SK-N-MC (cell line): Measurements from ENCODE around the gene MYO1D.
"Not testable (repeated sequence)": the region's sequence is repeated elsewhere in the genome, so short reads cannot be mapped to it uniquely, and the experiment has no call there.

ENCODE experiments used
- DNase-seq: peaks from one replicate; pipeline ENCODE4 v3.0.0-alpha.2; 2011; ENCODE audit warnings: low read depth, low spot score
- H3K27ac ChIP-seq: fragments of 200-600 bp; sonication (generic); 2 replicates; pipeline ENCODE4 v1.5.1; 2016; ENCODE audit warnings: mixed run types
- H3K36me3 ChIP-seq: fragments of 200-600 bp; sonication (generic); 2 replicates; pipeline ENCODE4 v1.6.1; 2017; ENCODE audit warnings: antibody characterized with exemption, low read length, mixed read lengths; ENCODE audit not compliant: insufficient read depth
- H3K4me3 ChIP-seq: fragments of 200-600 bp; sonication (generic); 2 replicates; pipeline ENCODE4 v1.5.1; 2016
- H3K9ac ChIP-seq: fragments of 200-600 bp; sonication (generic); 2 replicates; pipeline ENCODE4 v1.8.0; 2017; ENCODE audit warnings: mixed run types, mixed read lengths; ENCODE audit not compliant: insufficient read length
- H3K9me3 ChIP-seq: fragments of 200-600 bp; sonication (generic); 2 replicates; pipeline ENCODE4 v1.6.1; 2017; ENCODE audit warnings: low read depth, mild to moderate bottlenecking, antibody characterized with exemption, low read length, moderate library complexity, mixed read lengths
- EZH2 ChIP-seq: fragments of 200-600 bp; sonication (generic); IDR thresholded peaks from one replicate; pipeline ENCODE4 v1.6.1; 2017; ENCODE audit warnings: antibody characterized with exemption
- FOXP2 ChIP-seq: optimal IDR thresholded peaks from 2 replicates; pipeline ENCODE3; 2011; ENCODE audit warnings: mild to moderate bottlenecking, moderate library complexity; ENCODE audit not compliant: insufficient read depth; ENCODE audit errors: extremely low read length, control extremely low read depth
- POLR2AphosphoS5 ChIP-seq: IDR thresholded peaks from 2 replicates; pipeline ENCODE4 v1.6.1; 2012; ENCODE audit warnings: mild to moderate bottlenecking, low read depth, low read length, borderline replicate concordance

The MYO1D gene

DNA sequence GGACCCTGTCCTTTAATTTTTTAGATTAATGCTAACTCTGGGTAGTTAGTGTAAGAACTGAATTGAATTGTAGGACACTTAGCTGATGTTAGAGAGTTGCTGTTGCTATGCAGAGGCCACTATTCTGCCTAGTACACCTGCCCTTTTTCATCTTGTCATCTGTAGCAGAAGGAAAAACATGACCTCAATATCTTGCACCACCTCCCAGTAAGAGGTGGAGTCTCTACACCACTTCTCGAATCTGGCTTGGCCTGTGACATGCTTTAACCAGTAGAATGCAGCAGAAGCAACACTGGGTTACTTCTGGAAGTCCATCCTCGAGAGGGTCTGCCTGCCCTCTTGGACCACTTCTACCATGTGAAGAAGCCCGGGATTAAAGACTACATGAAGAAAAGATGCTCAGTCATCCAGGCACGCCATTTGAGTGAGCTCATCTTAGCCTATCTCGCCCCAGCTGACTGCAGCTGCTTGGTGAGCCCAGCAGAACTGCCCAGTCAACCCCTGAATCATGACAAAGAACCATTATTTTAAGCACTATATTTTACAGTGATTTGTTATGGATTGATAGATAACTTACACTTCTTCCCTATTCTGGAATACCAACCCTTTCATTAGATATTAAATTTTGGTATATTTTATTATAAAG, 153.5 kb downstream of the MYO1D start:
- no peak overlapping the region for H3K4me3 ChIP-seq
- H3K9ac ChIP-seq = no peak overlapping the region
- no peaks in the 10 kb centered on the region for H3K9me3 ChIP-seq
- TF ChIP-seq POLR2AphosphoS5 = no peak
- no peak for TF ChIP-seq EZH2
- no peak for TF ChIP-seq FOXP2
- no peak overlapping the region for H3K27ac ChIP-seq
- no peak for DNase-seq
- no peaks in the 10 kb centered on the region for H3K36me3 ChIP-seq

DNA sequence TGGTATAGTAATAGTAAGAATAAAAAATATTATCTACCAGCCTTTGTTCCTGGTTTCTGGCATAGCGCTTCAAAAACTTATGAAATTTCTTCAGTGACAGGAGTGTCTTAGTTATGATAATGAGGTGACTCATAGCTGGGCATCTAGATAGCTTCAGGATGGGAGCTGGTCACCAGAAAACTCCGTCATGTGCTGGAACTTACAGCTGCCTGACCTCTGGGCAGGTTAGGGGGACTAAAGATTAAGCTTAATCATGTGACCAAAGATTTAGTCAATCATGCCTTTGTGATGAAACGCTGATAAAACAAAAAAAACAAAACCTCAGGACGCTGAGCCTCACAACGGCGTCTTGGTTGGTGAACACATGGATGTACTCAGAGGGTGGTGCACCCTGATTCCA, 154.2 kb downstream of the MYO1D start:
- TF ChIP-seq FOXP2 = no peak
- TF ChIP-seq POLR2AphosphoS5 = no peak
- TF ChIP-seq EZH2 = no peak
- no peak overlapping the region for H3K27ac ChIP-seq
- H3K9ac ChIP-seq = no peak overlapping the region
- no peak for DNase-seq
- H3K36me3 ChIP-seq = no peaks in the 10 kb centered on the region
- H3K4me3 ChIP-seq = no peak overlapping the region
- no peaks in the 10 kb centered on the region for H3K9me3 ChIP-seq

DNA sequence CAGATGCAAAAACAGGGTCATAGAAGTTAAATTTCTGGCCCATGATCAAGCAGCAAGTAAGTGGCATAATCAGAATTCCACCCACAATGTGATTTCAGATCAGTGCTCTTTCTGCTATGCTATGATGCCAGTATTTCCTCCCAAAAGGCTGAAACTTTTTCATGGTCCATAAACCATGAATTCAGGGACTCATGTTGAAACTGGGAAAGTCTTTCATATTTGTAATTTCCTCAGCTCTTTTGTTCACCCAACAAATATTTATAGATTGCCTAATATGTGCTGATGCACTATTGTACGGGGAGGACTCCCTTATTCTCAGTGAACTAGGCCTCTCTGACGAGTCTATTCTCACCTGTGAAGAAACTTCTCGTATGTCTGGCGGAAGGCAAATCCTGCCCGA, 156.3 kb downstream of the MYO1D start:
- Histone ChIP-seq H3K27ac (no peak overlapping the region), H3K4me3 (no peak overlapping the region), H3K9ac (no peak overlapping the region), H3K9me3 (no peaks in the 10 kb centered on the region), H3K36me3 (no peaks in the 10 kb centered on the region)
- no peak for DNase-seq
- no peak for TF ChIP-seq EZH2
- TF ChIP-seq FOXP2 = no peak
- no peak for TF ChIP-seq POLR2AphosphoS5

- H3K9ac ChIP-seq = no peak overlapping the region
- no peak overlapping the region for H3K27ac ChIP-seq
- no peaks in the 10 kb centered on the region for H3K9me3 ChIP-seq
- H3K4me3 ChIP-seq = no peak overlapping the region
- H3K36me3 ChIP-seq = no peaks in the 10 kb centered on the region
- TF ChIP-seq POLR2AphosphoS5 (no peak), FOXP2 (no peak), EZH2 (no peak)
- no peak for DNase-seq
Measured at GRCh38 chr17:32719689-32720088, 157.2 kb downstream of the MYO1D start.

GRCh38 chr17:32714922-32715321, 162.0 kb downstream of the MYO1D start:
- H3K27ac ChIP-seq, H3K9ac ChIP-seq, H3K9me3 ChIP-seq, H3K4me3 ChIP-seq, H3K36me3 ChIP-seq, DNase-seq: not testable (repeated sequence)

- not testable (repeated sequence) for H3K27ac ChIP-seq, H3K9ac ChIP-seq, H3K4me3 ChIP-seq, H3K9me3 ChIP-seq, H3K36me3 ChIP-seq, DNase-seq
Measured at GRCh38 chr17:32714206-32714605, 162.7 kb downstream of the MYO1D start.

GRCh38 chr17:32713081-32713480, 163.8 kb downstream of the MYO1D start:
- H3K9me3 ChIP-seq = no peaks in the 10 kb centered on the region
- no peak overlapping the region for H3K9ac ChIP-seq
- H3K27ac ChIP-seq = no peak overlapping the region
- no peak overlapping the region for H3K4me3 ChIP-seq
- no peak for DNase-seq
- H3K36me3 ChIP-seq = no peaks in the 10 kb centered on the region
- TF ChIP-seq FOXP2 (no peak), EZH2 (no peak), POLR2AphosphoS5 (no peak)

GRCh38 chr17:32709562-32709961, 167.4 kb downstream of the MYO1D start:
- TF ChIP-seq POLR2AphosphoS5 (no peak), EZH2 (no peak), FOXP2 (no peak)
- H3K4me3 ChIP-seq = no peak overlapping the region
- H3K27ac ChIP-seq = no peak overlapping the region
- no peaks in the 10 kb centered on the region for H3K9me3 ChIP-seq
- H3K36me3 ChIP-seq = no peaks in the 10 kb centered on the region
- DNase-seq = no peak
- H3K9ac ChIP-seq = no peak overlapping the region

DNA sequence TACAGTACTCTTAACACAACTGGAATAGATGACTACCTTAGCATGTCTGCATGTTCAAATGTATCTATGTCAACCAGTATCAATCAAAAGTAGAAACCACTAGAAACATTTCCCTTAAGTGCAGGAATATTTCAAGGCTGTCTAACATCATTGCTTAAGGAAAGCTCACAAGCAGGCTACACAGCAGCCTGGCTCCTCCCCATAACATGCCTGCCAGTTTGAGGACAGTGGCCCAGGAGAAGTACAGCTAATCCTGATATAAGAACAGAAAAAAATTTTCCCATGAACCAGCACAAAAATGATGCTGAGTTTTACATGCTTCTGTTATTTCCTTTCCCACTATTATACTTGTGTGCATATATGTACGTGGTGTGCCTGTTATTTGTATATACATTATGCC, 175.1 kb downstream of the MYO1D start:
- H3K4me3 ChIP-seq = no peak overlapping the region
- no peak overlapping the region for H3K9ac ChIP-seq
- no peak for TF ChIP-seq POLR2AphosphoS5
- H3K9me3 ChIP-seq = no peaks in the 10 kb centered on the region
- no peak overlapping the region for H3K27ac ChIP-seq
- no peaks in the 10 kb centered on the region for H3K36me3 ChIP-seq
- no peak for DNase-seq
